ENCODE data around the gene TMEM108.

Gene TMEM108

DNA sequence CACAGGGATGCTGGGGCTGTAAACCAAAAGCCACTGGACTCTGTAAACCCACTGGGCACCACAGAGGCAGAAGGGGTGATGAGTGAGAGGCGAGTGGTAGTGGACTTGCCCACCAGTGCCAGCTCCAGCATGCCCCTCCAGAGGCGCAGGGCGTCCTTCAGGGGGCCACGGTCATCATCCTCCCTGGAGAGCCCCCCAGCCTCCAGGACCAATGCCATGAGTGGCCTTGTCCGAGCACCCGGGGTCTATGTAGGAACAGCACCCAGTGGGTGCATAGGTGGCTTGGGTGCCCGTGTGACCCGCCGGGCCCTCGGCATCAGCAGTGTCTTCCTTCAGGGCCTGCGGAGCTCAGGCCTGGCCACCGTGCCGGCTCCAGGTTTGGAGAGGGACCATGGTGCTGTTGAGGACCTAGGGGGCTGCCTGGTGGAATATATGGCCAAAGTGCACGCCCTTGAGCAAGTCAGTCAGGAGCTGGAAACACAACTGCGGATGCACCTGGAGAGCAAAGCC, 361.9 kb downstream of the TMEM108 start, which contains the start of gene BFSP2:
TSS of gene BFSP2 (plus strand) at position 51 of the 510 bp plus-strand sequence. CDS start at position 79, 28 bp downstream.
- Histone ChIP-seq H3K36me3 (ENCODE audit: control insufficient read depth in 2 of 2, insufficient read depth in 1 of 2, low read length in 2 of 2) (no peaks in the 10 kb centered on the region), H3K4me3 (ENCODE audit: low read depth, low read length) (no peak within 1 kb of the TSS), H3K4me1 (ENCODE audit: control insufficient read depth, insufficient read depth, low read length) (no peaks in the 10 kb centered on the region), H3K9me3 (ENCODE audit: control insufficient read depth, insufficient read depth, low read depth, low read length) (no peaks in the 10 kb centered on the region), H3K27ac (ENCODE audit: extremely low read depth, low read depth, low read length) (no peak within 1 kb of the TSS)
- ChIA-PET CTCF (no interaction called here), POLR2A (no interaction called here)
- TF ChIP-seq KLF8 (tag by site-specific recombination; IDR thresholded peaks at IDR 0.05) (no peak), ZNF138 (tag by site-specific recombination; IDR thresholded peaks at IDR 0.05; ENCODE audit: borderline replicate concordance) (no peak), ZNF510 (tag by site-specific recombination; IDR thresholded peaks at IDR 0.05; ENCODE audit: insufficient replicate concordance) (no peak), ZNF660 (tag by site-specific recombination; IDR thresholded peaks at IDR 0.05) (no peak), HOXA7 (CRISPR knock-in tag; IDR thresholded peaks at IDR 0.05; ENCODE audit: borderline replicate concordance) (no peak), ZNF311 (tag by site-specific recombination; IDR thresholded peaks at IDR 0.05; ENCODE audit: borderline replicate concordance) (no peak), MEIS1 (CRISPR knock-in tag; IDR thresholded peaks at IDR 0.05; ENCODE audit: borderline replicate concordance) (no peak), SP2 (tag by site-specific recombination; IDR thresholded peaks at IDR 0.05) (no peak), ZNF555 (tag by site-specific recombination; conservative IDR thresholded peaks at IDR 0.05) (no peak), ZNF670 (tag by site-specific recombination; IDR thresholded peaks at IDR 0.05; ENCODE audit: low read depth) (no peak), ZNF146 (tag by site-specific recombination; IDR thresholded peaks at IDR 0.05) (no peak), MZF1 (tag by site-specific recombination; IDR thresholded peaks at IDR 0.05; ENCODE audit: borderline replicate concordance) (no peak), REPIN1 (tag by site-specific recombination; IDR thresholded peaks at IDR 0.05; ENCODE audit: low read depth) (no peak), ZNF394 (tag by site-specific recombination; IDR thresholded peaks at IDR 0.05; ENCODE audit: borderline replicate concordance) (no peak)
- TF ChIP-seq, protein P1, sequence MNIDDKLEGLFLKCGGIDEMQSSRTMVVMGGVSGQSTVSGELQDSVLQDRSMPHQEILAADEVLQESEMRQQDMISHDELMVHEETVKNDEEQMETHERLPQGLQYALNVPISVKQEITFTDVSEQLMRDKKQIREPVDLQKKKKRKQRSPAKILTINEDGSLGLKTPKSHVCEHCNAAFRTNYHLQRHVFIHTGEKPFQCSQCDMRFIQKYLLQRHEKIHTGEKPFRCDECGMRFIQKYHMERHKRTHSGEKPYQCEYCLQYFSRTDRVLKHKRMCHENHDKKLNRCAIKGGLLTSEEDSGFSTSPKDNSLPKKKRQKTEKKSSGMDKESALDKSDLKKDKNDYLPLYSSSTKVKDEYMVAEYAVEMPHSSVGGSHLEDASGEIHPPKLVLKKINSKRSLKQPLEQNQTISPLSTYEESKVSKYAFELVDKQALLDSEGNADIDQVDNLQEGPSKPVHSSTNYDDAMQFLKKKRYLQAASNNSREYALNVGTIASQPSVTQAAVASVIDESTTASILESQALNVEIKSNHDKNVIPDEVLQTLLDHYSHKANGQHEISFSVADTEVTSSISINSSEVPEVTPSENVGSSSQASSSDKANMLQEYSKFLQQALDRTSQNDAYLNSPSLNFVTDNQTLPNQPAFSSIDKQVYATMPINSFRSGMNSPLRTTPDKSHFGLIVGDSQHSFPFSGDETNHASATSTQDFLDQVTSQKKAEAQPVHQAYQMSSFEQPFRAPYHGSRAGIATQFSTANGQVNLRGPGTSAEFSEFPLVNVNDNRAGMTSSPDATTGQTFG (tag by site-specific recombination; IDR thresholded peaks at IDR 0.05; ENCODE audit: borderline replicate concordance) = no peak
- TF ChIP-seq, protein P2, sequence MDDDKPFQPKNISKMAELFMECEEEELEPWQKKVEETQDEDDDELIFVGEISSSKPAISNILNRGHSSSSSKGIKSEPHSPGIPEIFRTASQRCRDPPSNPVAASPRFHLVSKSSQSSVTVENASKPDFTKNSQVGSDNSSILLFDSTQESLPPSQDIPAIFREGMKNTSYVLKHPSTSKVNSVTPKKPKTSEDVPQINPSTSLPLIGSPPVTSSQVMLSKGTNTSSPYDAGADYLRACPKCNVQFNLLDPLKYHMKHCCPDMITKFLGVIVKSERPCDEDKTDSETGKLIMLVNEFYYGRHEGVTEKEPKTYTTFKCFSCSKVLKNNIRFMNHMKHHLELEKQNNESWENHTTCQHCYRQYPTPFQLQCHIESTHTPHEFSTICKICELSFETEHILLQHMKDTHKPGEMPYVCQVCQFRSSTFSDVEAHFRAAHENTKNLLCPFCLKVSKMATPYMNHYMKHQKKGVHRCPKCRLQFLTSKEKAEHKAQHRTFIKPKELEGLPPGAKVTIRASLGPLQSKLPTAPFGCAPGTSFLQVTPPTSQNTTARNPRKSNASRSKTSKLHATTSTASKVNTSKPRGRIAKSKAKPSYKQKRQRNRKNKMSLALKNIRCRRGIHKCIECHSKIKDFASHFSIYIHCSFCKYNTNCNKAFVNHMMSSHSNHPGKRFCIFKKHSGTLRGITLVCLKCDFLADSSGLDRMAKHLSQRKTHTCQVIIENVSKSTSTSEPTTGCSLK (tag by site-specific recombination; IDR thresholded peaks at IDR 0.05) = no peak
- TF ChIP-seq, protein P3, sequence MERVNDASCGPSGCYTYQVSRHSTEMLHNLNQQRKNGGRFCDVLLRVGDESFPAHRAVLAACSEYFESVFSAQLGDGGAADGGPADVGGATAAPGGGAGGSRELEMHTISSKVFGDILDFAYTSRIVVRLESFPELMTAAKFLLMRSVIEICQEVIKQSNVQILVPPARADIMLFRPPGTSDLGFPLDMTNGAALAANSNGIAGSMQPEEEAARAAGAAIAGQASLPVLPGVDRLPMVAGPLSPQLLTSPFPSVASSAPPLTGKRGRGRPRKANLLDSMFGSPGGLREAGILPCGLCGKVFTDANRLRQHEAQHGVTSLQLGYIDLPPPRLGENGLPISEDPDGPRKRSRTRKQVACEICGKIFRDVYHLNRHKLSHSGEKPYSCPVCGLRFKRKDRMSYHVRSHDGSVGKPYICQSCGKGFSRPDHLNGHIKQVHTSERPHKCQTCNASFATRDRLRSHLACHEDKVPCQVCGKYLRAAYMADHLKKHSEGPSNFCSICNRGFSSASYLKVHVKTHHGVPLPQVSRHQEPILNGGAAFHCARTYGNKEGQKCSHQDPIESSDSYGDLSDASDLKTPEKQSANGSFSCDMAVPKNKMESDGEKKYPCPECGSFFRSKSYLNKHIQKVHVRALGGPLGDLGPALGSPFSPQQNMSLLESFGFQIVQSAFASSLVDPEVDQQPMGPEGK (tag by site-specific recombination; IDR thresholded peaks at IDR 0.05) = no peak
- TF ChIP-seq, protein P4, sequence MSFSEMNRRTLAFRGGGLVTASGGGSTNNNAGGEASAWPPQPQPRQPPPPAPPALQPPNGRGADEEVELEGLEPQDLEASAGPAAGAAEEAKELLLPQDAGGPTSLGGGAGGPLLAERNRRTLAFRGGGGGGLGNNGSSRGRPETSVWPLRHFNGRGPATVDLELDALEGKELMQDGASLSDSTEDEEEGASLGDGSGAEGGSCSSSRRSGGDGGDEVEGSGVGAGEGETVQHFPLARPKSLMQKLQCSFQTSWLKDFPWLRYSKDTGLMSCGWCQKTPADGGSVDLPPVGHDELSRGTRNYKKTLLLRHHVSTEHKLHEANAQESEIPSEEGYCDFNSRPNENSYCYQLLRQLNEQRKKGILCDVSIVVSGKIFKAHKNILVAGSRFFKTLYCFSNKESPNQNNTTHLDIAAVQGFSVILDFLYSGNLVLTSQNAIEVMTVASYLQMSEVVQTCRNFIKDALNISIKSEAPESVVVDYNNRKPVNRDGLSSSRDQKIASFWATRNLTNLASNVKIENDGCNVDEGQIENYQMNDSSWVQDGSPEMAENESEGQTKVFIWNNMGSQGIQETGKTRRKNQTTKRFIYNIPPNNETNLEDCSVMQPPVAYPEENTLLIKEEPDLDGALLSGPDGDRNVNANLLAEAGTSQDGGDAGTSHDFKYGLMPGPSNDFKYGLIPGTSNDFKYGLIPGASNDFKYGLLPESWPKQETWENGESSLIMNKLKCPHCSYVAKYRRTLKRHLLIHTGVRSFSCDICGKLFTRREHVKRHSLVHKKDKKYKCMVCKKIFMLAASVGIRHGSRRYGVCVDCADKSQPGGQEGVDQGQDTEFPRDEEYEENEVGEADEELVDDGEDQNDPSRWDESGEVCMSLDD (tag by site-specific recombination; IDR thresholded peaks at IDR 0.05) = no peak
- TF ChIP-seq, protein P5, sequence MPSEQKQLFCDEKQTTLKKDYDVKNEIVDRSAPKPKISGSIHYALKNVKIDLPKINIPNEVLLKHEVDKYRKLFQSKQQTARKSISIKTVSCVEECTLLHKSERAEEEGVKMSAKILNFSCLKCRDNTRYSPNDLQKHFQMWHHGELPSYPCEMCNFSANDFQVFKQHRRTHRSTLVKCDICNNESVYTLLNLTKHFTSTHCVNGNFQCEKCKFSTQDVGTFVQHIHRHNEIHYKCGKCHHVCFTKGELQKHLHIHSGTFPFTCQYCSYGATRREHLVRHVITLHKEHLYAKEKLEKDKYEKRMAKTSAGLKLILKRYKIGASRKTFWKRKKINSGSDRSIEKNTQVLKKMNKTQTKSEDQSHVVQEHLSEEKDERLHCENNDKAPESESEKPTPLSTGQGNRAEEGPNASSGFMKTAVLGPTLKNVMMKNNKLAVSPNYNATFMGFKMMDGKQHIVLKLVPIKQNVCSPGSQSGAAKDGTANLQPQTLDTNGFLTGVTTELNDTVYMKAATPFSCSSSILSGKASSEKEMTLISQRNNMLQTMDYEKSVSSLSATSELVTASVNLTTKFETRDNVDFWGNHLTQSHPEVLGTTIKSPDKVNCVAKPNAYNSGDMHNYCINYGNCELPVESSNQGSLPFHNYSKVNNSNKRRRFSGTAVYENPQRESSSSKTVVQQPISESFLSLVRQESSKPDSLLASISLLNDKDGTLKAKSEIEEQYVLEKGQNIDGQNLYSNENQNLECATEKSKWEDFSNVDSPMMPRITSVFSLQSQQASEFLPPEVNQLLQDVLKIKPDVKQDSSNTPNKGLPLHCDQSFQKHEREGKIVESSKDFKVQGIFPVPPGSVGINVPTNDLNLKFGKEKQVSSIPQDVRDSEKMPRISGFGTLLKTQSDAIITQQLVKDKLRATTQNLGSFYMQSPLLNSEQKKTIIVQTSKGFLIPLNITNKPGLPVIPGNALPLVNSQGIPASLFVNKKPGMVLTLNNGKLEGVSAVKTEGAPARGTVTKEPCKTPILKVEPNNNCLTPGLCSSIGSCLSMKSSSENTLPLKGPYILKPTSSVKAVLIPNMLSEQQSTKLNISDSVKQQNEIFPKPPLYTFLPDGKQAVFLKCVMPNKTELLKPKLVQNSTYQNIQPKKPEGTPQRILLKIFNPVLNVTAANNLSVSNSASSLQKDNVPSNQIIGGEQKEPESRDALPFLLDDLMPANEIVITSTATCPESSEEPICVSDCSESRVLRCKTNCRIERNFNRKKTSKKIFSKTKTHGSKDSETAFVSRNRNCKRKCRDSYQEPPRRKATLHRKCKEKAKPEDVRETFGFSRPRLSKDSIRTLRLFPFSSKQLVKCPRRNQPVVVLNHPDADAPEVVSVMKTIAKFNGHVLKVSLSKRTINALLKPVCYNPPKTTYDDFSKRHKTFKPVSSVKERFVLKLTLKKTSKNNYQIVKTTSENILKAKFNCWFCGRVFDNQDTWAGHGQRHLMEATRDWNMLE (tag by site-specific recombination; conservative IDR thresholded peaks at IDR 0.05; ENCODE audit: low read depth) = no peak

Data from HEK293 (cell line).